Liver (tissue), 9 donors: Measurements from ENCODE around the gene TFB2M. TPM values are rescaled to one million over a fixed set of nuclear protein-coding genes. Genes with fewer than 3 reads are reported as not detected.
A peak's percentile ranks its signal among the peaks of the same experiment; 100 is the strongest.

ENCODE experiments used
- DNase-seq: peaks from one replicate; pipeline ENCODE4 v3.0.0-alpha.2; 2017; ENCODE audit warnings: low spot score
- H3K27ac ChIP-seq, 2 donors: one replicate each; pipeline ENCODE4 v1.7.0; 2013; ENCODE audit warnings: inconsistent platforms in 2 of 2, low read length in 2 of 2, control low read depth in 1 of 2, low read depth in 1 of 2, mild to moderate bottlenecking in 1 of 2
- H3K27me3 ChIP-seq, 4 donors: one replicate each; pipeline versions ENCODE4 v1.6.1 to v1.7.0; 2013; ENCODE audit warnings: low read length in 3 of 4, inconsistent platforms in 1 of 4, mild to moderate bottlenecking in 1 of 4, moderate library complexity in 1 of 4; ENCODE audit not compliant: control insufficient read depth in 4 of 4, insufficient read depth in 4 of 4
- H3K36me3 ChIP-seq, 4 donors: one replicate each; pipeline versions ENCODE4 v1.6.1 to v1.7.0; 2013; ENCODE audit warnings: low read length in 3 of 4, mild to moderate bottlenecking in 3 of 4, low read depth in 1 of 4, moderate library complexity in 1 of 4; ENCODE audit not compliant: control insufficient read depth in 4 of 4, insufficient read depth in 3 of 4
- H3K4me1 ChIP-seq, 4 donors: one replicate each; pipeline versions ENCODE4 v1.6.1 to v1.7.0; 2013; ENCODE audit warnings: low read length in 3 of 4, mild to moderate bottlenecking in 3 of 4, moderate library complexity in 1 of 4; ENCODE audit not compliant: control insufficient read depth in 4 of 4, insufficient read depth in 4 of 4
- H3K4me3 ChIP-seq, 3 donors: one replicate each; pipeline versions ENCODE4 v1.6.1 to v1.7.0; 2013; ENCODE audit warnings: low read length in 3 of 3, control low read depth in 1 of 3, low read depth in 1 of 3, mild to moderate bottlenecking in 1 of 3
- H3K9ac ChIP-seq, 2 donors: one replicate each; pipeline ENCODE4 v1.7.0; 2013; ENCODE audit warnings: low read length in 2 of 2, mild to moderate bottlenecking in 2 of 2, moderate library complexity in 2 of 2, control low read depth in 1 of 2, low read depth in 1 of 2
- H3K9me3 ChIP-seq, 4 donors: one replicate each; pipeline versions ENCODE4 v1.6.1 to v1.7.0; 2013; ENCODE audit warnings: low read length in 3 of 4; ENCODE audit not compliant: control insufficient read depth in 4 of 4
- EGR1 ChIP-seq, 2 donors: IDR thresholded peaks; 2 replicates each; pipeline ENCODE4 v1.6.1; 2016 to 2018; ENCODE audit warnings: antibody characterized with exemption in 2 of 2, low read depth in 2 of 2
- FOXA1 ChIP-seq: IDR thresholded peaks from 2 replicates; pipeline ENCODE4 v1.6.1; 2016; ENCODE audit warnings: antibody characterized with exemption
- GABPA ChIP-seq, 2 donors: IDR thresholded peaks in 1 of 2; conservative IDR thresholded peaks in 1 of 2; 2 replicates each; pipeline ENCODE4 v1.6.1; 2016; ENCODE audit warnings: antibody characterized with exemption in 2 of 2, mild to moderate bottlenecking in 1 of 2, moderate library complexity in 1 of 2
- HNF4G ChIP-seq: IDR thresholded peaks from 2 replicates; pipeline ENCODE4 v1.6.1; 2016; ENCODE audit warnings: antibody characterized with exemption
- NR2F2 ChIP-seq: IDR thresholded peaks from 2 replicates; pipeline ENCODE4 v1.6.1; 2016; ENCODE audit warnings: antibody characterized with exemption
- RXRA ChIP-seq, 2 donors: IDR thresholded peaks; 2 replicates each; pipeline ENCODE4 v1.6.1; 2017 to 2018; ENCODE audit warnings: antibody characterized with exemption in 2 of 2, mild to moderate bottlenecking in 1 of 2
- SP1 ChIP-seq: IDR thresholded peaks from 2 replicates; pipeline ENCODE4 v1.6.1; 2018; ENCODE audit warnings: antibody characterized with exemption, mild to moderate bottlenecking
- TAF1 ChIP-seq: conservative IDR thresholded peaks from 2 replicates; pipeline ENCODE4 v1.6.1; 2016; ENCODE audit warnings: antibody characterized with exemption, mild to moderate bottlenecking
- YY1 ChIP-seq: IDR thresholded peaks from 2 replicates; pipeline ENCODE4 v1.6.1; 2016; ENCODE audit warnings: antibody characterized with exemption, mild to moderate bottlenecking
- WGBS: extraction: QIAGEN DNeasy Blood & Tissue Kit; methylation state at CpG from one replicate; pipeline ENCODE4 v1.1.7; 2013; 5-methylcytosine and 5-hydroxymethylcytosine counted together
- polyA plus RNA-seq, 2 donors: library from polyadenylated mRNA; stranded (reverse) in 1 of 2; unstranded in 1 of 2; fragments of 200-250 nt in 1 of 2; fragments of >200 nt in 1 of 2; fragmentation: Nextera tagmentation in 1 of 2; extraction: Ambion mirVana in 1 of 2; gene quantifications; one replicate each; pipeline versions ENCODE4 v1.2.1 to v1.2.3, GENCODE V29; 2013 to 2015
- total RNA-seq, 2 donors: library from RNA; depleted of rRNA; stranded (reverse); fragments of >200 nt; gene quantifications; one replicate each; pipeline ENCODE4 v1.2.3, GENCODE V29; 2014
- TF ChIP-seq, protein P1 (sequence below): IDR thresholded peaks from 2 replicates; pipeline ENCODE4 v1.6.1; 2016; ENCODE audit warnings: antibody characterized with exemption
- TF ChIP-seq, protein P2 (sequence below): fragments of 150-350 bp; IDR thresholded peaks from 2 replicates; pipeline ENCODE4 v1.5.1; 2017; ENCODE audit warnings: improper control_type of control experiment, low read depth, low read length; ENCODE audit not compliant: missing input control
- TF ChIP-seq, protein P3 (sequence below): IDR thresholded peaks from 2 replicates; pipeline ENCODE4 v1.6.1; 2016; ENCODE audit warnings: antibody characterized with exemption
- TF ChIP-seq, protein P4 (sequence below): IDR thresholded peaks from 2 replicates; pipeline ENCODE4 v1.6.1; 2016; ENCODE audit warnings: antibody characterized with exemption, mild to moderate bottlenecking
- donor health status: healthy.
- donor health status: healthy.
- donor health status: healthy.
- donor health status: healthy.
- donor health status: healthy.

Gene TFB2M
- total and polyA plus RNA-seq, 4 donors, result 15.0 to 26.4 (median 23.5) TPM

DNA sequence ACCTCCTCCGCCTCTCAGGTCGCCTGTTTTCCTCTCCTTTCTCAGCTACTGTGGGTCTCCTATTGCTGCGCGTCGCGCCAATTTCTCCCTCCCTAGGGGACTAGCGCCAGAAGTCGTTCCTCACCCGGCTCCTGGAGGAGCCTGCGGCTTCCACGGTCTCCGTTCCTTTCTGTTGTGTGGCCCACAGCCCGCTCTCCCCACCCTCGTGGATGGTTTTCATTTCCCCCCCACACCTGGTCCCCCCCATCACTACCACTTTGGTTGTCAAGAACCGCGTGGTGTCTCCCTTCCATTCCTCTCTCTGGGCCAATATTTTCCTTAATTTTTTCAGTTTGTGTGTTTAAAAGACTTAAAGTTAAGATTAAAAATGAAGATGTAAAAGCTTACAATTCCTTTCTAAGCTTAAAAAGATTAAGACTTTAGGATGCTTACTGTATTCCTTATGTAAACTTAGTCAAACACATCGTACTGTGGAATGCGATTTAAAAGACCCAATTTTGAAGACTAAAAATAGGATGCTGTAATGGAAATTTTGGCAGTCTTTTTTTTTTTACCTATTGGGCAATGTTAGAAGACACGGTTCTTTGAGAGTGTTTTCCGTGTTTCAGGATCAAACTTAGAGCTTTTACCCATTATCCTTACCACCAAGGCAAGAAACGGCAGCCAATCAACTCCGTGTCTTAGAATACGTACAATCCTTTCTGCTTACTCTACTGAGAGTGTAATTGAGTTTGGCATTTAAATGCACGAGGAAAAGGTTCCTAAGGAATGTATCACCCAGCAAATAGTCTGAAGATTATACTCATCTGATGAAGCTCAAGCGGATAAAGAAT is 968 bp upstream of the TFB2M start:
- H3K36me3 ChIP-seq, result peaks cover 0 to 8% (median 2%) of the 10 kb centered on the region in 4 donors
- TF ChIP-seq HNF4G (no peak), GABPA (IDR thresholded peaks at IDR 0.05 in 1 of 2, conservative IDR thresholded peaks at IDR 0.05 in 1 of 2) (no peak), SP1 (no peak), TAF1 (no peak), FOXA1 (no peak), EGR1 (IDR thresholded peaks at IDR 0.05; ENCODE audit: low read depth in 2 of 2) (no peak), NR2F2 (no peak)
- TF ChIP-seq, protein P1, sequence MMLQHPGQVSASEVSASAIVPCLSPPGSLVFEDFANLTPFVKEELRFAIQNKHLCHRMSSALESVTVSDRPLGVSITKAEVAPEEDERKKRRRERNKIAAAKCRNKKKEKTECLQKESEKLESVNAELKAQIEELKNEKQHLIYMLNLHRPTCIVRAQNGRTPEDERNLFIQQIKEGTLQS, result no peak
- TF ChIP-seq, protein P2, sequence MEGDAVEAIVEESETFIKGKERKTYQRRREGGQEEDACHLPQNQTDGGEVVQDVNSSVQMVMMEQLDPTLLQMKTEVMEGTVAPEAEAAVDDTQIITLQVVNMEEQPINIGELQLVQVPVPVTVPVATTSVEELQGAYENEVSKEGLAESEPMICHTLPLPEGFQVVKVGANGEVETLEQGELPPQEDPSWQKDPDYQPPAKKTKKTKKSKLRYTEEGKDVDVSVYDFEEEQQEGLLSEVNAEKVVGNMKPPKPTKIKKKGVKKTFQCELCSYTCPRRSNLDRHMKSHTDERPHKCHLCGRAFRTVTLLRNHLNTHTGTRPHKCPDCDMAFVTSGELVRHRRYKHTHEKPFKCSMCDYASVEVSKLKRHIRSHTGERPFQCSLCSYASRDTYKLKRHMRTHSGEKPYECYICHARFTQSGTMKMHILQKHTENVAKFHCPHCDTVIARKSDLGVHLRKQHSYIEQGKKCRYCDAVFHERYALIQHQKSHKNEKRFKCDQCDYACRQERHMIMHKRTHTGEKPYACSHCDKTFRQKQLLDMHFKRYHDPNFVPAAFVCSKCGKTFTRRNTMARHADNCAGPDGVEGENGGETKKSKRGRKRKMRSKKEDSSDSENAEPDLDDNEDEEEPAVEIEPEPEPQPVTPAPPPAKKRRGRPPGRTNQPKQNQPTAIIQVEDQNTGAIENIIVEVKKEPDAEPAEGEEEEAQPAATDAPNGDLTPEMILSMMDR, result no peak
- peak overlapping the region; percentile 66 to 72 for H3K9ac ChIP-seq
- no peaks in the 10 kb centered on the region for H3K9me3 ChIP-seq
- peaks cover 3 to 28% (median 17%) of the 10 kb centered on the region in 4 donors for H3K4me1 ChIP-seq
- WGBS, result 3% methylated on average over 25 of the region's 25 CpGs
- peak overlapping the region; percentile 83 to 99 (median 93) for H3K4me3 ChIP-seq
- H3K27me3 ChIP-seq, result no peaks in the 10 kb centered on the region
- peak overlapping the region; percentile 92 to 96 for H3K27ac ChIP-seq
- no peak for DNase-seq

DNA sequence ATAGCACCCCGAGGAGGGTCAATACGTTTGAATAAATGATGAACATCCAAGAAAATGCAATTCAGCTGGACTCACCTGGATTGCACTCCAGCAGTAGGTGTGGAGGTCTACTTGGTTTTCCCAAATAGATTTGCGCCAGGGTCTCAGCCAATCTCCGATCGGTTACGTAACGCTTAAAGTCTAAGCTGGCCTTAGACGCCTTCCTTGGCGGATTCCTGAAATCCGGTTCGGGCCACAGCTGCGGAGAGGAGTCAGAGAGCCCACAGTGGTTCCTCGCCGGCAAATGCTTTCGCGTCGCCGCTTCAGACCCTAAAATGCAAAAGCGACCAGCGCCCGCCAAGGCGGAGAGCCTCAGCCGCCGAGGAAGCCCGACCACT is 322 bp downstream of the TFB2M start:
- Histone ChIP-seq H3K4me3 (peak overlapping the region; percentile 59 to 99 (median 91)), H3K36me3 (peaks cover 0 to 8% (median 2%) of the 10 kb centered on the region in 4 donors), H3K9me3 (no peaks in the 10 kb centered on the region), H3K4me1 (peaks cover 3 to 28% (median 17%) of the 10 kb centered on the region in 4 donors), H3K27ac (peak overlapping the region; percentile 92 to 96), H3K27me3 (no peaks in the 10 kb centered on the region), H3K9ac (peak overlapping the region; percentile 79 to 87)
- DNase-seq, result no peak
- under 1% methylated on average over 25 of the region's 25 CpGs for WGBS
- TF ChIP-seq, protein P3, sequence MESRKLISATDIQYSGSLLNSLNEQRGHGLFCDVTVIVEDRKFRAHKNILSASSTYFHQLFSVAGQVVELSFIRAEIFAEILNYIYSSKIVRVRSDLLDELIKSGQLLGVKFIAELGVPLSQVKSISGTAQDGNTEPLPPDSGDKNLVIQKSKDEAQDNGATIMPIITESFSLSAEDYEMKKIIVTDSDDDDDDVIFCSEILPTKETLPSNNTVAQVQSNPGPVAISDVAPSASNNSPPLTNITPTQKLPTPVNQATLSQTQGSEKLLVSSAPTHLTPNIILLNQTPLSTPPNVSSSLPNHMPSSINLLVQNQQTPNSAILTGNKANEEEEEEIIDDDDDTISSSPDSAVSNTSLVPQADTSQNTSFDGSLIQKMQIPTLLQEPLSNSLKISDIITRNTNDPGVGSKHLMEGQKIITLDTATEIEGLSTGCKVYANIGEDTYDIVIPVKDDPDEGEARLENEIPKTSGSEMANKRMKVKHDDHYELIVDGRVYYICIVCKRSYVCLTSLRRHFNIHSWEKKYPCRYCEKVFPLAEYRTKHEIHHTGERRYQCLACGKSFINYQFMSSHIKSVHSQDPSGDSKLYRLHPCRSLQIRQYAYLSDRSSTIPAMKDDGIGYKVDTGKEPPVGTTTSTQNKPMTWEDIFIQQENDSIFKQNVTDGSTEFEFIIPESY, result no peak
- TF ChIP-seq NR2F2 (no peak), YY1 (no peak), SP1 (no peak), TAF1 (no peak), RXRA (IDR thresholded peaks at IDR 0.05) (no peak), FOXA1 (no peak)
- TF ChIP-seq, protein P1, result no peak
- TF ChIP-seq, protein P4, sequence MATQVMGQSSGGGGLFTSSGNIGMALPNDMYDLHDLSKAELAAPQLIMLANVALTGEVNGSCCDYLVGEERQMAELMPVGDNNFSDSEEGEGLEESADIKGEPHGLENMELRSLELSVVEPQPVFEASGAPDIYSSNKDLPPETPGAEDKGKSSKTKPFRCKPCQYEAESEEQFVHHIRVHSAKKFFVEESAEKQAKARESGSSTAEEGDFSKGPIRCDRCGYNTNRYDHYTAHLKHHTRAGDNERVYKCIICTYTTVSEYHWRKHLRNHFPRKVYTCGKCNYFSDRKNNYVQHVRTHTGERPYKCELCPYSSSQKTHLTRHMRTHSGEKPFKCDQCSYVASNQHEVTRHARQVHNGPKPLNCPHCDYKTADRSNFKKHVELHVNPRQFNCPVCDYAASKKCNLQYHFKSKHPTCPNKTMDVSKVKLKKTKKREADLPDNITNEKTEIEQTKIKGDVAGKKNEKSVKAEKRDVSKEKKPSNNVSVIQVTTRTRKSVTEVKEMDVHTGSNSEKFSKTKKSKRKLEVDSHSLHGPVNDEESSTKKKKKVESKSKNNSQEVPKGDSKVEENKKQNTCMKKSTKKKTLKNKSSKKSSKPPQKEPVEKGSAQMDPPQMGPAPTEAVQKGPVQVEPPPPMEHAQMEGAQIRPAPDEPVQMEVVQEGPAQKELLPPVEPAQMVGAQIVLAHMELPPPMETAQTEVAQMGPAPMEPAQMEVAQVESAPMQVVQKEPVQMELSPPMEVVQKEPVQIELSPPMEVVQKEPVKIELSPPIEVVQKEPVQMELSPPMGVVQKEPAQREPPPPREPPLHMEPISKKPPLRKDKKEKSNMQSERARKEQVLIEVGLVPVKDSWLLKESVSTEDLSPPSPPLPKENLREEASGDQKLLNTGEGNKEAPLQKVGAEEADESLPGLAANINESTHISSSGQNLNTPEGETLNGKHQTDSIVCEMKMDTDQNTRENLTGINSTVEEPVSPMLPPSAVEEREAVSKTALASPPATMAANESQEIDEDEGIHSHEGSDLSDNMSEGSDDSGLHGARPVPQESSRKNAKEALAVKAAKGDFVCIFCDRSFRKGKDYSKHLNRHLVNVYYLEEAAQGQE, result no peak
- TF ChIP-seq, protein P2, result no peak
